Endothelial cell of umbilical vein (primary cell): ENCODE results near the gene SORCS2. TPM values are rescaled to one million over a fixed set of nuclear protein-coding genes. Genes with fewer than 3 reads are reported as not detected.

ENCODE experiments used
- BruUV-seq: library from RNA; stranded (reverse); fragments of 400-500 nt; replicated peaks from 2 replicates; lab custom pipeline; 2021; lab: Mats Ljungman, UMichigan
- CTCF ChIA-PET: fragments of 300-600, 350-600 bp; sonication (Branson Sonifier 250); formaldehyde crosslinking; loops from one replicate; lab custom pipeline; 2021; ENCODE audit warnings: antibody characterized with exemption, inconsistent platforms; lab: Charles Lee
- POLR2A ChIA-PET: fragments of 300-600, 350-600 bp; sonication (Branson Sonifier 250); formaldehyde crosslinking; loops from one replicate; lab custom pipeline; 2021; ENCODE audit warnings: antibody characterized with exemption, inconsistent platforms; lab: Charles Lee
- DNase-seq: peaks from one replicate; pipeline ENCODE4 v3.0.0-alpha.2; 2011; ENCODE audit warnings: low read depth, low spot score
- FAIRE-seq: peaks from 2 replicates; lab custom pipeline; 2011; peaks lifted over from hg19 to GRCh38; lab: Jason Lieb, UNC
- H2AFZ ChIP-seq: 2 replicates; pipeline ENCODE4 v1.6.0; 2012; ENCODE audit warnings: low read depth, low read length, control low read depth, inconsistent platforms
- H3K27ac ChIP-seq: 2 replicates; pipeline ENCODE4 v1.5.1; 2011; ENCODE audit warnings: low read depth, mild to moderate bottlenecking, control low read depth, low read length, moderate library complexity; ENCODE audit not compliant: insufficient read depth
- H3K27me3 ChIP-seq, 2 experiments: 2 replicates each; pipeline versions ENCODE4 v1.6.0 to v1.6.1; 2011; ENCODE audit warnings: low read length in 2 of 2, mixed read lengths in 1 of 2; ENCODE audit not compliant: control insufficient read depth in 2 of 2, insufficient read depth in 2 of 2
- H3K36me3 ChIP-seq, 2 experiments: 2 replicates in 1 of 2; 3 replicates in 1 of 2; pipeline ENCODE4 v1.5.1; 2011; ENCODE audit warnings: low read length in 2 of 2, mild to moderate bottlenecking in 1 of 2, moderate library complexity in 1 of 2; ENCODE audit not compliant: control insufficient read depth in 2 of 2, insufficient read depth in 2 of 2; ENCODE audit errors: extremely low read depth in 1 of 2
- H3K4me1 ChIP-seq: 3 replicates; pipeline ENCODE4 v1.5.1; 2011; ENCODE audit warnings: mild to moderate bottlenecking, low read length; ENCODE audit not compliant: control insufficient read depth, insufficient read depth; ENCODE audit errors: extremely low read depth
- H3K4me2 ChIP-seq: 2 replicates; pipeline ENCODE4 v1.6.1; 2011; ENCODE audit warnings: low read length, control low read depth, mixed read lengths; ENCODE audit not compliant: insufficient read depth
- H3K4me3 ChIP-seq, 3 experiments: fragments of 200-600 bp in 1 of 3; sonication (generic), shearing (Covaris generic) in 1 of 3; replicated peaks in 1 of 3; 2 replicates each; pipeline ENCODE4 v1.5.1; 2011 to 2016; ENCODE audit warnings: control low read depth in 3 of 3, low read length in 3 of 3, mild to moderate bottlenecking in 2 of 3, inconsistent platforms in 1 of 3, low read depth in 1 of 3, moderate library complexity in 1 of 3; ENCODE audit not compliant: insufficient read depth in 1 of 3
- H3K79me2 ChIP-seq: 2 replicates; pipeline ENCODE4 v1.6.0; 2012; ENCODE audit warnings: low read length, inconsistent platforms; ENCODE audit not compliant: control insufficient read depth, insufficient read depth
- H3K9ac ChIP-seq: replicated peaks from 2 replicates; pipeline ENCODE3; 2011; ENCODE audit warnings: low read length, control low read depth; ENCODE audit not compliant: insufficient read depth; ENCODE audit errors: extremely low read depth
- H3K9me1 ChIP-seq: replicated peaks from 3 replicates; pipeline ENCODE4 v1.6.0; 2011; ENCODE audit warnings: mild to moderate bottlenecking, low read length; ENCODE audit not compliant: control insufficient read depth, insufficient read depth; ENCODE audit errors: extremely low read depth
- H3K9me3 ChIP-seq: replicated peaks from 2 replicates; pipeline ENCODE4 v1.5.1; 2012; ENCODE audit warnings: low read length, inconsistent platforms; ENCODE audit not compliant: control insufficient read depth, insufficient read depth
- H4K20me1 ChIP-seq: replicated peaks from 2 replicates; pipeline ENCODE3; 2011; ENCODE audit warnings: mild to moderate bottlenecking, low read length; ENCODE audit not compliant: control insufficient read depth, insufficient read depth; ENCODE audit errors: extremely low read depth
- CTCF ChIP-seq, 2 donors: IDR thresholded peaks; 1 replicate in 1 of 2; 2 replicates in 1 of 2; pipeline ENCODE4 v1.5.1; 2011; ENCODE audit warnings: low read length in 2 of 2, mild to moderate bottlenecking in 2 of 2, moderate library complexity in 2 of 2, control low read depth in 1 of 2, inconsistent platforms in 1 of 2, low read depth in 1 of 2; ENCODE audit not compliant: insufficient read depth in 1 of 2; ENCODE audit errors: extremely low read depth in 1 of 2
- EZH2 ChIP-seq: IDR thresholded peaks from 2 replicates; pipeline ENCODE4 v1.6.1; 2012; ENCODE audit warnings: borderline replicate concordance, low read depth, mild to moderate bottlenecking, moderate library complexity, low read length, inconsistent platforms; ENCODE audit not compliant: severe bottlenecking
- FOS ChIP-seq: IDR thresholded peaks from 2 replicates; pipeline ENCODE4 v1.6.1; 2011; ENCODE audit warnings: mild to moderate bottlenecking, low read length, moderate library complexity, borderline replicate concordance; ENCODE audit not compliant: insufficient read depth
- GATA2 ChIP-seq: IDR thresholded peaks from 2 replicates; pipeline ENCODE4 v1.7.0; 2011; ENCODE audit warnings: low read depth, mild to moderate bottlenecking, moderate library complexity, mixed read lengths, low read length; ENCODE audit not compliant: insufficient read length, insufficient read depth
- JUN ChIP-seq: IDR thresholded peaks from 2 replicates; pipeline ENCODE4 v1.6.1; 2011; ENCODE audit warnings: borderline replicate concordance, low read depth; ENCODE audit not compliant: insufficient read length, insufficient read depth
- MAX ChIP-seq: IDR thresholded peaks from 2 replicates; pipeline ENCODE4 v1.6.1; 2011; ENCODE audit not compliant: insufficient read depth, insufficient read length
- MYC ChIP-seq: IDR thresholded peaks from one replicate; pipeline ENCODE4 v1.6.1; 2011; ENCODE audit warnings: mild to moderate bottlenecking, low read depth, low read length
- POLR2A ChIP-seq: IDR thresholded peaks from 2 replicates; pipeline ENCODE4 v1.6.1; 2012; ENCODE audit warnings: low read depth, mild to moderate bottlenecking, control low read depth, low read length
- POLR2AphosphoS5 ChIP-seq: IDR thresholded peaks from 2 replicates; pipeline ENCODE4 v1.6.1; 2012; ENCODE audit warnings: low read depth, mild to moderate bottlenecking, control low read depth, low read length, moderate library complexity; ENCODE audit not compliant: insufficient read depth
- dilution Hi-C: fragments of 300-500 bp; cut with MboI; formaldehyde crosslinking; loops from one replicate; pipeline ENCODE4 v1.15.0; 2019; ENCODE audit warnings: low sequenced_read_pairs; ENCODE audit not compliant: extremely low pct_ligation_motif_present
- intact Hi-C: fragments of 100-400 bp; cut with micrococcal nuclease; formaldehyde crosslinking; loops from one replicate; pipeline ENCODE4 v1.10.0; 2022
- polyA plus RNA-seq, 4 experiments: library from polyadenylated mRNA; depleted of rRNA in 3 of 4; stranded (reverse) in 3 of 4; unstranded in 1 of 4; fragments of >200 nt; gene quantifications; 2 replicates each; pipeline versions ENCODE4 v1.2.1 to v1.2.3, GENCODE V29; 2011 to 2012; ENCODE audit warnings: missing spikeins in 1 of 4
- total RNA-seq: library from RNA; stranded (reverse); gene quantifications from 2 replicates; pipeline ENCODE4 v1.2.3, GENCODE V29; 2021

SORCS2 gene
- total and polyA plus RNA-seq, 2 donors (not counting 3 experiments of a cell fraction or from before 2014, with no cell fraction given) = not detected

GRCh38 chr4:7144374-7145290 is 47.7 kb upstream of the SORCS2 start:
- intact Hi-C loops = no loop called here
- no peaks in the 10 kb centered on the region for H3K4me1 ChIP-seq
- no peak overlapping the region for H3K27ac ChIP-seq
- H3K4me2 ChIP-seq = no peak overlapping the region
- ChIA-PET CTCF (no interaction called here), POLR2A (no interaction called here)
- no peaks in the 10 kb centered on the region for H3K9me1 ChIP-seq
- no peak for FAIRE-seq
- no peaks in the 10 kb centered on the region for H3K79me2 ChIP-seq
- TF ChIP-seq FOS = no peak
- TF ChIP-seq EZH2 = no peak
- no peak for TF ChIP-seq POLR2AphosphoS5
- no peak for TF ChIP-seq MAX
- no peak for TF ChIP-seq CTCF (IDR thresholded peaks at IDR 0.05; ENCODE audit: extremely low read depth in 1 of 2, insufficient read depth in 1 of 2, low read depth in 1 of 2, low read length in 2 of 2)
- TF ChIP-seq POLR2A = no peak
- no peak for TF ChIP-seq JUN
- no peak for TF ChIP-seq MYC
- TF ChIP-seq GATA2 = no peak
- no peak overlapping the region for H3K9ac ChIP-seq
- DNase-seq = no peak
- no peak overlapping the region for H3K4me3 ChIP-seq
- dilution Hi-C loops = no loop called here
- no peak overlapping the region for H2AFZ ChIP-seq
- H3K9me3 ChIP-seq = no peaks in the 10 kb centered on the region
- H4K20me1 ChIP-seq = no peaks in the 10 kb centered on the region
- no peaks in the 10 kb centered on the region for H3K27me3 ChIP-seq
- no TSS peak for BruUV-seq
- no peaks in the 10 kb centered on the region for H3K36me3 ChIP-seq
